ENCODE data around the gene HEATR3.

DNA sequence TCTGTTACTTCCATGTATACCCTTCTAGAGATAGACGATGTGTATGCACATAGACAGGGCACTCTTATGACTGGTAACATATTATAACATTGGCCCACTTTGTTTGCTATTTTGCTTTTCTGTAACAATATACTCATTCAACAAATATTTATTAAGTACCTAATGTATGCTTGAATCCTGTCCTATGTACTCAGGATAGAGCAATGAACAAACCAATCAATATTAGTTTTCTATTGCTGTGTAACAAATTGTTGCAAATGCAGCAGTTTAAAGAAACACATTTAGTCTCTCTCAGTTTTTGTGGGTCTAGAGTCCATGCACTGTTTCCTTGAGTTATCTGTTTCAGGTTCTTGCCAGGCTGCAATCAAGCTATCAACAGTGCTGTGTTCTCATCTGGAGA lies 57.6 kb downstream of the HEATR3 start:
- TF ChIP-seq EZH2 (IDR thresholded peaks at IDR 0.05; ENCODE audit: insufficient read depth, poor library complexity, severe bottlenecking) (no peak), EZH2phosphoT487 (IDR thresholded peaks at IDR 0.05; ENCODE audit: insufficient read depth, low read depth) (no peak)
